T-helper 1 cell treated with Interleukin-12 subunit alpha and Interleukin-12 subunit beta and Interleukin-4 antibody, amounts not matched to agents 30 μg/mL and 1 μg/mL, for 36 hours (primary cell): Measurements from ENCODE around the gene SIK3.
A peak's percentile ranks its signal among the peaks of the same experiment; 100 is the strongest.

Source experiments
- H3K27ac Mint-ChIP-seq: one replicate; pipeline ENCODE4 v1.8.0; 2021; ENCODE audit warnings: mild to moderate bottlenecking, mixed read lengths
- H3K27me3 Mint-ChIP-seq: one replicate; pipeline ENCODE4 v1.8.0; 2021; ENCODE audit warnings: low read depth, mixed read lengths
- H3K36me3 Mint-ChIP-seq: one replicate; pipeline ENCODE4 v1.8.0; 2021; ENCODE audit warnings: low read depth, mixed read lengths
- H3K4me1 Mint-ChIP-seq: one replicate; pipeline ENCODE4 v1.8.0; 2021; ENCODE audit warnings: low read depth, mixed read lengths
- H3K4me3 Mint-ChIP-seq: one replicate; pipeline ENCODE4 v1.8.0; 2021; ENCODE audit warnings: mild to moderate bottlenecking, moderate library complexity, mixed read lengths
- H3K9me3 Mint-ChIP-seq: one replicate; pipeline ENCODE4 v1.8.0; 2021; ENCODE audit warnings: mixed read lengths

The SIK3 gene

DNA sequence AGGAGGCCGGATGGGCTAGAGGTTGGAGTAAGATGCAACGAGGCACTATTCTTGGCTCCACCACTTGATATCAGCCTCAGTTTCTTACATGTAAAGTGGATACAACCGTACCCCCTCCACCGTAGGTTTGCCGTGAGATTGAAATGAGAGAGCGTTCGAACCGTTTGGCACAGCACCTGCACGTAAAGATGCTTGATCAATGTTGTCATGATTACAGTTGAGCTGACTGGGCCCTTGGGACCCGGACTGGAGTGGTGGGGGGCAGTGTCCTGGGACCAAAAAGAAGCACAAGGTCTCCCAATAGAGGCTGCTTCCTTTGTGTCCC, 264.8 kb downstream of the SIK3 start:
- Mint-ChIP-seq H3K27me3 (peaks cover 4% of the 10 kb centered on the region), H3K9me3 (no peaks in the 10 kb centered on the region), H3K36me3 (no peaks in the 10 kb centered on the region), H3K4me1 (peaks cover 8% of the 10 kb centered on the region), H3K4me3 (no peak overlapping the region), H3K27ac (no peak overlapping the region)

GRCh38 chr11:116832350-116833290, 265.6 kb downstream of the SIK3 start:
- Mint-ChIP-seq H3K36me3 (no peaks in the 10 kb centered on the region), H3K9me3 (no peaks in the 10 kb centered on the region), H3K4me1 (peaks cover 8% of the 10 kb centered on the region), H3K4me3 (no peak overlapping the region), H3K27ac (peak overlapping the region; percentile 45), H3K27me3 (peaks cover 4% of the 10 kb centered on the region)

DNA sequence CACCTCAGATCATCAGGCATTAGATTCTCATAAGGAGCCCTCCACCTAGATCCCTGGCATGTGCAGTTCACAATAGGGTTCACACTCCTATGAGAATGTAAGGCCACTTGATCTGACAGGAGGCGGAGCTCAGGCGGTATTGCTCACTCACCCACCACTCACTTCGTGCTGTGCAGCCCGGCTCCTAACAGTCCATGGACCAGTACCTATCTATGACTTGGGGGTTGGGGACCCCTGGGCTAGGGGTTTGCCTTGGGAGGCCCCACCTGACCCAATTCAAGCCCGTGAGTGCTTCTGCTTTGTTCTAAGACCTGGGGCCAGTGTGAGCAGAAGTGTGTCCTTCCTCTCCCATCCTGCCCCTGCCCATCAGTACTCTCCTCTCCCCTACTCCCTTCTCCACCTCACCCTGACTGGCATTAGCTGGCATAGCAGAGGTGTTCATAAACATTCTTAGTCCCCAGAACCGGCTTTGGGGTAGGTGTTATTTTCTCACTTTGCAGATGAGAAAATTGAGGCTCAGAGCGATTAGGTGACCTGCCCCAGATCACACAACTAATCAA, 266.4 kb downstream of the SIK3 start:
- Mint-ChIP-seq H3K27ac (peak overlapping the region; percentile 45), H3K4me3 (no peak overlapping the region), H3K9me3 (no peaks in the 10 kb centered on the region), H3K4me1 (peaks cover 8% of the 10 kb centered on the region), H3K36me3 (no peaks in the 10 kb centered on the region), H3K27me3 (peaks cover 4% of the 10 kb centered on the region)

DNA sequence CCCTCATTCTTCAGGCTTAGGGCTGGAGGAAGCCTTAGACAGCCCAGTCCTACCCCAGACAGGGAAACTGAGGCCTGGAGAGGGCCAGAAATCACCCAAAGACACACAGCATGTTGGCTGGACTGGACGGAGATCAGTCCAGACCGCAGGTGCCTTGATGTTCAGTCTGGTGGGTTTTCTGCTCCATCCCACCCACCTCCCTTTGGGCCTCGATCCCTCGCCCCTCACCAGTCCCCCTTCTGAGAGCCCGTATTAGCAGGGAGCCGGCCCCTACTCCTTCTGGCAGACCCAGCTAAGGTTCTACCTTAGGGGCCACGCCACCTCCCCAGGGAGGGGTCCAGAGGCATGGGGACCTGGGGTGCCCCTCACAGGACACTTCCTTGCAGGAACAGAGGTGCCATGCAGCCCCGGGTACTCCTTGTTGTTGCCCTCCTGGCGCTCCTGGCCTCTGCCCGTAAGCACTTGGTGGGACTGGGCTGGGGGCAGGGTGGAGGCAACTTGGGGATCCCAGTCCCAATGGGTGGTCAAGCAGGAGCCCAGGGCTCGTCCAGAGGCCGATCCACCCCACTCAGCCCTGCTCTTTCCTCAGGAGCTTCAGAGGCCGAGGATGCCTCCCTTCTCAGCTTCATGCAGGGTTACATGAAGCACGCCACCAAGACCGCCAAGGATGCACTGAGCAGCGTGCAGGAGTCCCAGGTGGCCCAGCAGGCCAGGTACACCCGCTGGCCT, 267.9 kb downstream of the SIK3 start:
- no peaks in the 10 kb centered on the region for H3K9me3 Mint-ChIP-seq
- H3K27ac Mint-ChIP-seq, result no peak overlapping the region
- no peaks in the 10 kb centered on the region for H3K36me3 Mint-ChIP-seq
- H3K4me1 Mint-ChIP-seq, result peaks cover 5% of the 10 kb centered on the region
- no peak overlapping the region for H3K4me3 Mint-ChIP-seq
- H3K27me3 Mint-ChIP-seq, result peaks cover 4% of the 10 kb centered on the region

DNA sequence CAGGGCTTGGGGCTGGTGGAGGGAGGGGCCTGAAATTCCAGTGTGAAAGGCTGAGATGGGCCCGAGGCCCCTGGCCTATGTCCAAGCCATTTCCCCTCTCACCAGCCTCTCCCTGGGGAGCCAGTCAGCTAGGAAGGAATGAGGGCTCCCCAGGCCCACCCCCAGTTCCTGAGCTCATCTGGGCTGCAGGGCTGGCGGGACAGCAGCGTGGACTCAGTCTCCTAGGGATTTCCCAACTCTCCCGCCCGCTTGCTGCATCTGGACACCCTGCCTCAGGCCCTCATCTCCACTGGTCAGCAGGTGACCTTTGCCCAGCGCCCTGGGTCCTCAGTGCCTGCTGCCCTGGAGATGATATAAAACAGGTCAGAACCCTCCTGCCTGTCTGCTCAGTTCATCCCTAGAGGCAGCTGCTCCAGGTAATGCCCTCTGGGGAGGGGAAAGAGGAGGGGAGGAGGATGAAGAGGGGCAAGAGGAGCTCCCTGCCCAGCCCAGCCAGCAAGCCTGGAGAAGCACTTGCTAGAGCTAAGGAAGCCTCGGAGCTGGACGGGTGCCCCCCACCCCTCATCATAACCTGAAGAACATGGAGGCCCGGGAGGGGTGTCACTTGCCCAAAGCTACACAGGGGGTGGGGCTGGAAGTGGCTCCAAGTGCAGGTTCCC, 268.6 kb downstream of the SIK3 start, which contains the start of gene APOC3:
Gene APOC3, plus strand, starts transcription at position 383 of the 659 bp plus-strand sequence. CDS start 676 bp downstream, outside the sequence.
- no peaks in the 10 kb centered on the region for H3K36me3 Mint-ChIP-seq
- no peak within 1 kb of the TSS for H3K4me3 Mint-ChIP-seq
- H3K27me3 Mint-ChIP-seq, result peaks cover under 1% of the 10 kb centered on the region
- no peaks in the 10 kb centered on the region for H3K9me3 Mint-ChIP-seq
- H3K27ac Mint-ChIP-seq, result no peak within 1 kb of the TSS
- H3K4me1 Mint-ChIP-seq, result peaks cover 3% of the 10 kb centered on the region

GRCh38 chr11:116828632-116829524, 269.4 kb downstream of the SIK3 start:
- Mint-ChIP-seq H3K4me1 (peaks cover 3% of the 10 kb centered on the region), H3K9me3 (no peaks in the 10 kb centered on the region), H3K36me3 (no peaks in the 10 kb centered on the region), H3K27me3 (no peaks in the 10 kb centered on the region), H3K27ac (no peak overlapping the region), H3K4me3 (no peak overlapping the region)

DNA sequence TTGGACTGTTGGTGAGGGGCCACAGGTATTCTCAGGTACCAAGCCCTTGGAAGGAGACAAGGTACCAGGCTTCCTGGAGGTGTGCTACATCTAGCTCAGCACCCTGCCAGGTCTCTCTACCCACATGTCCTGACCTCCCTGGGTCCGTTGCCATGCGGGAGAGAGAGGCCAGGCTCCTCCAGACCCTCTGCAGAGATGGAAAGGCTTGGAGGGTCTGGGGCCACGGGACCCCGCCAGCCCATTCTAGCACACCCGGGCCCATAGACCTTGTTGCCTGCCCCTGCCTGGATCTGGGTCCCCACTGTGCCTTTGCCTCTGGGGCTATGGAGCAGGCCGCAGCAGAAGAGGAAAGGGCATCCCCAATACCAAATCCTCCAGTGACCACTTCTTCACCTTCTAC, 270.8 kb downstream of the SIK3 start:
- Mint-ChIP-seq H3K9me3 (no peaks in the 10 kb centered on the region), H3K27ac (no peak overlapping the region), H3K27me3 (no peaks in the 10 kb centered on the region), H3K4me1 (no peaks in the 10 kb centered on the region), H3K36me3 (no peaks in the 10 kb centered on the region), H3K4me3 (no peak overlapping the region)

DNA sequence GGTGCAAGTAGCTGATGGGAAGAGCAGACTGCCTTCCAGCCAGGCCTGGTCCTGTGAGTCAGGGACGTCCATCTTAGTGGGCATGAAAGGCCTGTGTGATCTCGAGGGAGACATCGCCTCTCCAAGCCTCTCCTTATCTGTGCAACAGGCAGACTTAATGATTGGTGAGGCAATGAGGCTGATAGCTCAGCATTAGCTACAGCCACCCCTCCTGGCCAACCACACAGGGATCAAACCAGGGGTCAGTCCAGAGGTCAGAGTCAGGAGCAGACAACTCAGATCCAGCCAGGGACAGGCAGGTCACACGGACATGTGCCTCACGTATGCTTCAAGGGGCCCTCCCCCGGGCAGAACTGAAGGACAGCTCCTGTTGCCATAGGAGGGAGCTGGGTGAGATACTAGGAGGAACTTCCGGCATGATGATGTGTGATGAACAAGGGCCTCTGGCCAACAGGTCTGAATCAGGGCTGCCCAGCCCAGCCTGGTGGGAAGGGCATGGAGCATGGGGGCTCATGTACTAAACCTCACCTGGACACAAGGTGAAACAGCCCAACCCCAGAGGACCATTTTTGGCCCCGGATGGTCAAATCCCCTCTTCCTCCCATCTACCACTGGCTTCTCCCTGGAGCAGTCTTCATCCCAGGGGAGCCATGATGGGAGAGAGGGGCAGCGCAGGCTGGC, 271.3 kb downstream of the SIK3 start:
- Mint-ChIP-seq H3K27me3 (no peaks in the 10 kb centered on the region), H3K36me3 (no peaks in the 10 kb centered on the region), H3K27ac (no peak overlapping the region), H3K9me3 (no peaks in the 10 kb centered on the region), H3K4me3 (no peak overlapping the region), H3K4me1 (no peaks in the 10 kb centered on the region)

GRCh38 chr11:116825854-116826750, 272.1 kb downstream of the SIK3 start:
- H3K36me3 Mint-ChIP-seq, result no peaks in the 10 kb centered on the region
- no peaks in the 10 kb centered on the region for H3K27me3 Mint-ChIP-seq
- no peak overlapping the region for H3K4me3 Mint-ChIP-seq
- H3K4me1 Mint-ChIP-seq, result no peaks in the 10 kb centered on the region
- H3K27ac Mint-ChIP-seq, result no peak overlapping the region
- H3K9me3 Mint-ChIP-seq, result no peaks in the 10 kb centered on the region

DNA sequence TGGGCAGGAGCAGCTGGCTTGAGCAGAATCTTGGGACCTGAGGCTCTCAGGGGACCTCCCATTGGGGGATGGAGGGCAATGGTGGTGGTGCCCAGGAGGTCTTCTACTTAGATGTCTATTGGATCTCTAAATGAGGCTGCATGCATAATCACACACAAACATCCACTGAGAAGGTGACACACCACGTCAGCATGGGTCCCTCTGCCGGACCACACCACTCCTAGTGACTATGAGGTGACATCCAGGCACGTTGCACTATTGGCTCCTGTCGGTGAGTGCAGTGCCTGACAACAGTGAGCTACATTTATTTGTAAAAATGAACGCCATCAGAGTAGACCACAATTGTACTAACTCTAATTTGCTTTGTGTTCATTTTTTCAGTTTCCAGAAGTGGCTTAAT, 272.8 kb downstream of the SIK3 start:
- H3K4me1 Mint-ChIP-seq, result no peaks in the 10 kb centered on the region
- no peaks in the 10 kb centered on the region for H3K9me3 Mint-ChIP-seq
- H3K27me3 Mint-ChIP-seq, result no peaks in the 10 kb centered on the region
- no peak overlapping the region for H3K27ac Mint-ChIP-seq
- H3K4me3 Mint-ChIP-seq, result no peak overlapping the region
- H3K36me3 Mint-ChIP-seq, result no peaks in the 10 kb centered on the region

- Mint-ChIP-seq H3K36me3 (no peaks in the 10 kb centered on the region), H3K4me1 (no peaks in the 10 kb centered on the region), H3K27ac (no peak within 1 kb of the TSS), H3K4me3 (no peak within 1 kb of the TSS), H3K9me3 (no peaks in the 10 kb centered on the region), H3K27me3 (no peaks in the 10 kb centered on the region)
These were observed 275.0 kb downstream of the SIK3 start, which contains the start of gene APOA4 for GRCh38 chr11:116823031-116823843. APOA4 (minus strand) TSS chr11:116823304; CDS start chr11:116823191, 113 bp downstream.

- H3K27ac Mint-ChIP-seq, result no peak overlapping the region
- no peak overlapping the region for H3K4me3 Mint-ChIP-seq
- no peaks in the 10 kb centered on the region for H3K36me3 Mint-ChIP-seq
- no peaks in the 10 kb centered on the region for H3K27me3 Mint-ChIP-seq
- no peaks in the 10 kb centered on the region for H3K4me1 Mint-ChIP-seq
- H3K9me3 Mint-ChIP-seq, result no peaks in the 10 kb centered on the region
These were observed 275.7 kb downstream of the SIK3 start for GRCh38 chr11:116822575-116822974.
